ENCODE results near the gene CFAP54. TPM values are rescaled to one million over a fixed set of nuclear protein-coding genes. Genes with fewer than 3 reads are reported as not detected.

CFAP54 gene
- polyA plus RNA-seq, 1 of the 3 experiments (the other 2 are of a cell fraction): 0.87 TPM

DNA sequence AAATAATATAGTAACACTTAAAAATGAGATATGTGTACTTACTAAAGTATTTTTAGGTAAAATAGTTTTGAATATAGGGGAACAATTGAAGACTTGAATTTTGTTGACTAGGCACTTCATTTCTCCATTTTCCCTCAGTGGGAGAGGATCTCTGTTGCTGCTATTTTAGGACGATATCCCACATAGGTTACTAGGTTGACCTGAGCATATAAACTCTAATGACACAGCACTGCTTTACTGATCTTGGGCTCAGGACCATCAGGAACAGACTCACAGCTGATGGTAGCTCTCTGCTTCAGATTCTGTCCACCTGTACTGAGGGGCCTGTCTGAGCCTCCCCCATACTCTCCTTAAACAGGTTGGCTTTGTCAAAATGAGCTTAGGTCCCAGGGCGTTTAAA, 423.6 kb downstream of the CFAP54 start:
- Histone ChIP-seq H3K27ac (ENCODE audit: low read depth in 2 of 2, low read length in 1 of 2) (no peak overlapping the region), H2AFZ (ENCODE audit: low read depth) (no peak overlapping the region), H3K4me3 (ENCODE audit: low read depth in 2 of 2, low read length in 1 of 2) (no peak overlapping the region), H3K4me2 (no peak overlapping the region), H3K4me1 (ENCODE audit: control insufficient read depth in 1 of 2, insufficient read depth in 2 of 2, low read depth in 1 of 2, low read length in 1 of 2) (peaks cover 8 to 10% of the 10 kb centered on the region in 2 experiments; a peak in 2 of 4 replicates), H3K9me2 (no peaks in the 10 kb centered on the region), H3K79me2 (ENCODE audit: insufficient read depth) (peaks cover 86% of the 10 kb centered on the region), H3K36me3 (replicated peaks in 1 of 2; ENCODE audit: control insufficient read depth in 1 of 2, insufficient read depth in 2 of 2, low read length in 1 of 2) (peaks cover 11 to 16% of the 10 kb centered on the region in 2 experiments), H4K20me1 (ENCODE audit: insufficient read depth) (no peaks in the 10 kb centered on the region), H3F3A (replicated peaks; ENCODE audit: insufficient read depth) (no peaks in the 10 kb centered on the region), H3K27me3 (ENCODE audit: insufficient read depth) (no peaks in the 10 kb centered on the region), H3K9ac (no peak overlapping the region), H3K9me3 (no peaks in the 10 kb centered on the region)
- ChIA-PET CTCF (no interaction called here), POLR2A (no interaction called here)
- DNase-seq: no peak
- 93% methylated on average over 2 of the region's 2 CpGs for WGBS (ENCODE audit: low lambda C conversion rate)
- TF ChIP-seq SMC3 (IDR thresholded peaks at IDR 0.05; ENCODE audit: low read depth, low read length) (no peak), REST (IDR thresholded peaks at IDR 0.05; ENCODE audit: low read depth, low read length) (no peak), JUND (IDR thresholded peaks at IDR 0.05) (no peak), CHD2 (IDR thresholded peaks at IDR 0.05; ENCODE audit: low read length, partially characterized antibody) (no peak), TCF12 (IDR thresholded peaks at IDR 0.05) (no peak), RCOR1 (IDR thresholded peaks at IDR 0.05; ENCODE audit: low read length) (no peak)

GRCh38 chr12:96919510-96920210, 430.3 kb downstream of the CFAP54 start:
- no peak overlapping the region for H2AFZ ChIP-seq (ENCODE audit: low read depth)
- no peak overlapping the region for H3K4me2 ChIP-seq
- peaks cover 8 to 35% of the 10 kb centered on the region in 2 experiments for H3K36me3 ChIP-seq (replicated peaks in 1 of 2; ENCODE audit: control insufficient read depth in 1 of 2, insufficient read depth in 2 of 2, low read length in 1 of 2)
- ChIA-PET POLR2A (no interaction called here), CTCF (interaction anchor here (1.3 kb wide), 1 partner anchor 20 kb away, joined by 3 read pairs; no protein-coding TSS in a partner anchor)
- H3K4me3 ChIP-seq (ENCODE audit: low read depth in 2 of 2, low read length in 1 of 2): no peak overlapping the region
- H3K27ac ChIP-seq (ENCODE audit: low read depth in 2 of 2, low read length in 1 of 2): no peak overlapping the region; a peak in 1 of 4 replicates
- no peaks in the 10 kb centered on the region for H3K27me3 ChIP-seq (ENCODE audit: insufficient read depth)
- H3K9me3 ChIP-seq: peaks cover 4% of the 10 kb centered on the region; the same call in 1 of the 2 replicates
- 91% methylated on average over 2 of the region's 2 CpGs for WGBS (ENCODE audit: low lambda C conversion rate)
- no peak for DNase-seq
- TF ChIP-seq MXI1 (IDR thresholded peaks at IDR 0.05; ENCODE audit: low read depth, low read length): no peak
- TF ChIP-seq EZH2phosphoT487 (IDR thresholded peaks at IDR 0.05; ENCODE audit: borderline replicate concordance, low read depth): no peak
- TF ChIP-seq, protein P1, sequence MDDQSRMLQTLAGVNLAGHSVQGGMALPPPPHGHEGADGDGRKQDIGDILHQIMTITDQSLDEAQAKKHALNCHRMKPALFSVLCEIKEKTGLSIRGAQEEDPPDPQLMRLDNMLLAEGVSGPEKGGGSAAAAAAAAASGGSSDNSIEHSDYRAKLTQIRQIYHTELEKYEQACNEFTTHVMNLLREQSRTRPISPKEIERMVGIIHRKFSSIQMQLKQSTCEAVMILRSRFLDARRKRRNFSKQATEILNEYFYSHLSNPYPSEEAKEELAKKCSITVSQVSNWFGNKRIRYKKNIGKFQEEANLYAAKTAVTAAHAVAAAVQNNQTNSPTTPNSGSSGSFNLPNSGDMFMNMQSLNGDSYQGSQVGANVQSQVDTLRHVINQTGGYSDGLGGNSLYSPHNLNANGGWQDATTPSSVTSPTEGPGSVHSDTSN (IDR thresholded peaks at IDR 0.05): no peak
- no peak for TF ChIP-seq NRF1 (IDR thresholded peaks at IDR 0.05; ENCODE audit: low read depth, low read length)
- no peaks in the 10 kb centered on the region; a peak in 1 of 4 replicates for H3K4me1 ChIP-seq (ENCODE audit: control insufficient read depth in 1 of 2, insufficient read depth in 2 of 2, low read depth in 1 of 2, low read length in 1 of 2)
- no peaks in the 10 kb centered on the region for H3F3A ChIP-seq (replicated peaks; ENCODE audit: insufficient read depth)
- no peak overlapping the region for H3K9ac ChIP-seq
- peaks cover 30% of the 10 kb centered on the region; the same call in 1 of the 2 replicates for H3K79me2 ChIP-seq (ENCODE audit: insufficient read depth)
- H3K9me2 ChIP-seq: no peaks in the 10 kb centered on the region
- H4K20me1 ChIP-seq (ENCODE audit: insufficient read depth): no peaks in the 10 kb centered on the region

Other genes with a start within 250 kb of the CFAP54 start
- 11.7 and 12.4 TPM in 2 replicates for gene CDK17, start 89.1 kb upstream of the CFAP54 start, polyA plus RNA-seq (2012; rRNA removed)